ENCODE results near the gene CAVIN3. TPM values are rescaled to one million over a fixed set of nuclear protein-coding genes. Genes with fewer than 3 reads are reported as not detected.

CAVIN3 gene
- total and polyA plus RNA-seq, 9 of the 15 experiments (the other 6 are each of a cell fraction or from before 2014, with no cell fraction given): 0.13 TPM; not detected in 8

- Histone ChIP-seq H2AFZ (ENCODE audit: low read depth, low read length) (no peak overlapping the region), H3K9ac (ENCODE audit: insufficient read depth in 1 of 2, low read depth in 2 of 2, low read length in 2 of 2) (no peak overlapping the region), H3K36me3 (ENCODE audit: control insufficient read depth, insufficient read depth, low read length) (no peaks in the 10 kb centered on the region), H3K27me3 (ENCODE audit: control insufficient read depth in 2 of 2, insufficient read depth in 2 of 2, low read length in 2 of 2) (peaks cover 4 to 17% of the 10 kb centered on the region in 2 experiments; a peak in 4 of 5 replicates), H3K27ac (ENCODE audit: extremely low read depth, low read depth, low read length) (no peak overlapping the region), H3K9me3 (replicated peaks; ENCODE audit: control insufficient read depth, insufficient read depth, low read depth, low read length) (no peaks in the 10 kb centered on the region), H3K4me3 (no peak overlapping the region), H3K79me2 (ENCODE audit: control insufficient read depth, insufficient read depth, low read length) (no peaks in the 10 kb centered on the region), H3K4me2 (ENCODE audit: insufficient read depth, low read length) (no peak overlapping the region), H4K20me1 (replicated peaks; ENCODE audit: control insufficient read depth, insufficient read depth, low read length) (no peaks in the 10 kb centered on the region), H3K4me1 (replicated peaks in 1 of 2; ENCODE audit: control insufficient read depth in 2 of 2, insufficient read depth in 2 of 2, low read length in 2 of 2) (no peaks in the 10 kb centered on the region), H3K9me1 (ENCODE audit: control insufficient read depth, insufficient read depth, low read length) (no peaks in the 10 kb centered on the region)
- intact Hi-C loops (cut with micrococcal nuclease): no loop called here
- no peak for ATAC-seq
- ChIA-PET POLR2A (no interaction called here), CTCF (ENCODE audit: low intra/inter-chr PET ratio) (no interaction called here)
- no peak for FAIRE-seq
- no peak for TF ChIP-seq HOXB6 (CRISPR knock-in tag; IDR thresholded peaks at IDR 0.05; ENCODE audit: borderline replicate concordance)
- no TSS peak for BruUV-seq (replicated peaks)
- in situ Hi-C loops (cut with MboI): loop anchor here (25.0 kb wide), 1 partner anchor 1689 kb away; the partner anchor contains the start of genes OR51D1 and OR51E1
- DNase-seq (ENCODE audit: extremely low read depth in 1 of 4, low spot score in 3 of 4): no peak
Measured at GRCh38 chr11:6326303-6326702, 6.0 kb upstream of the CAVIN3 start.

GRCh38 chr11:6323291-6323905 lies 3.1 kb upstream of the CAVIN3 start:
- ChIA-PET POLR2A (no interaction called here), CTCF (ENCODE audit: low intra/inter-chr PET ratio) (no interaction called here)
- in situ Hi-C loops (cut with MboI): no loop called here
- no peaks in the 10 kb centered on the region for H3K79me2 ChIP-seq (ENCODE audit: control insufficient read depth, insufficient read depth, low read length)
- FAIRE-seq (no peak), DNase-seq (ENCODE audit: extremely low read depth in 1 of 4, low spot score in 3 of 4) (no peak), ATAC-seq (no peak)
- H3K27ac ChIP-seq (ENCODE audit: extremely low read depth, low read depth, low read length): no peak overlapping the region
- no peaks in the 10 kb centered on the region for H3K9me3 ChIP-seq (replicated peaks; ENCODE audit: control insufficient read depth, insufficient read depth, low read depth, low read length)
- BruUV-seq (replicated peaks): no TSS peak
- no peaks in the 10 kb centered on the region for H3K36me3 ChIP-seq (ENCODE audit: control insufficient read depth, insufficient read depth, low read length)
- no peaks in the 10 kb centered on the region for H3K9me1 ChIP-seq (ENCODE audit: control insufficient read depth, insufficient read depth, low read length)
- no peaks in the 10 kb centered on the region for H4K20me1 ChIP-seq (replicated peaks; ENCODE audit: control insufficient read depth, insufficient read depth, low read length)
- no peak overlapping the region for H3K4me2 ChIP-seq (ENCODE audit: insufficient read depth, low read length)
- 0% methylated on average over 1 of the region's 1 CpG for WGBS (ENCODE audit: insufficient coverage, low coverage, missing lambda C conversion rate)
- no peak overlapping the region for H2AFZ ChIP-seq (ENCODE audit: low read depth, low read length)
- H3K27me3 ChIP-seq (ENCODE audit: control insufficient read depth in 2 of 2, insufficient read depth in 2 of 2, low read length in 2 of 2): peaks cover 19 to 46% of the 10 kb centered on the region in 2 experiments; a peak in 4 of 5 replicates
- intact Hi-C loops (cut with micrococcal nuclease): no loop called here
- H3K9ac ChIP-seq (ENCODE audit: insufficient read depth in 1 of 2, low read depth in 2 of 2, low read length in 2 of 2): no peak overlapping the region
- peaks cover 0 to 19% of the 10 kb centered on the region in 2 experiments; a peak in 3 of 5 replicates for H3K4me1 ChIP-seq (replicated peaks in 1 of 2; ENCODE audit: control insufficient read depth in 2 of 2, insufficient read depth in 2 of 2, low read length in 2 of 2)
- H3K4me3 ChIP-seq: no peak overlapping the region
- no peak for TF ChIP-seq ZFX (CRISPR knock-in tag; IDR thresholded peaks at IDR 0.05)
- no peak for TF ChIP-seq HDGF (IDR thresholded peaks at IDR 0.05)
- no peak for TF ChIP-seq HOMEZ (CRISPR knock-in tag; IDR thresholded peaks at IDR 0.05)
- TF ChIP-seq BHLHE40 (IDR thresholded peaks at IDR 0.05; ENCODE audit: low read length): no peak
- TF ChIP-seq ZBTB17 (CRISPR knock-in tag; IDR thresholded peaks at IDR 0.05): no peak
- no peak for TF ChIP-seq ZNF592 (IDR thresholded peaks at IDR 0.05)
- TF ChIP-seq USF1 (CRISPR knock-in tag; IDR thresholded peaks at IDR 0.05): no peak

All from K562 (cell line).